DMS 273 (cell line): Measurements from ENCODE around the gene ADAR.
A peak's percentile ranks its signal among the peaks of the same experiment; 100 is the strongest.

Source experiments
- DNase-seq: peaks from one replicate; lab custom pipeline; 2025; ENCODE audit not compliant: unreplicated experiment; lab: John Stamatoyannopoulos, UW

ADAR gene

DNA sequence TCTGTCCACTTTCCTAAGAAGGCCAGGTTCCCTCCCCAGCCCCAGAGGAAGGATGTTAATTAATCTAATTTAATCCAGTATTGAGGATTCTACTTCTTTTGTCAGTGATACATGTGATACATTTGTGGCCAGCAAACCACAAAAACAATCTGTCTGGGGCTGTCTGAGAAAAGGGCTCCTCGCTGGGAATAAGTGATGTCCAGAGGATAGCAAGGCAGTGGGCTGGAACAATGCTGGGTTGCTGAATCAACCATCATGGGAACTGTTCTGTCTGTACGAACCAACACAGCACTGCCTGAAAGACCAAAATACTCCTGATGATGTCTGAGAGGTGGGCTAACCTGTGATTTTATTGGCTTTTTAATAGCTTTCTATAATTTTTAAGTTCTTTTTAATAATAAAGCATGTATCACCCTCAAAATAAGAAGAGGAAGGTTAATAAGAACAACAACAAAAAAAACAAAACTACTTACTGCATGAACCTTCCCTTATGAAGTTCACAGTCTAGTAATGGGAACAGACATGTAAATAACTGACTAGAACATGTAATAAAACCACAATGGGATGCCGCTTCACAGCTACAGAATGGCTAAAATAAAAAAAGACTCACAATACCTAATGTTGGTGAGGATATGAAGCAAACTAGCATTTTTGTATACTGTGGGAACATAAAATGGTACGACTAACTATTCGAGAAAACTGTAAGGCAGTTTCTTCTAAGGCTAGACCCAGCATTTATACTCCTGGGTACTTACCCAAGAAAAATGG lies 11.4 kb upstream of the ADAR start:
- DNase-seq, result no peak

DNA sequence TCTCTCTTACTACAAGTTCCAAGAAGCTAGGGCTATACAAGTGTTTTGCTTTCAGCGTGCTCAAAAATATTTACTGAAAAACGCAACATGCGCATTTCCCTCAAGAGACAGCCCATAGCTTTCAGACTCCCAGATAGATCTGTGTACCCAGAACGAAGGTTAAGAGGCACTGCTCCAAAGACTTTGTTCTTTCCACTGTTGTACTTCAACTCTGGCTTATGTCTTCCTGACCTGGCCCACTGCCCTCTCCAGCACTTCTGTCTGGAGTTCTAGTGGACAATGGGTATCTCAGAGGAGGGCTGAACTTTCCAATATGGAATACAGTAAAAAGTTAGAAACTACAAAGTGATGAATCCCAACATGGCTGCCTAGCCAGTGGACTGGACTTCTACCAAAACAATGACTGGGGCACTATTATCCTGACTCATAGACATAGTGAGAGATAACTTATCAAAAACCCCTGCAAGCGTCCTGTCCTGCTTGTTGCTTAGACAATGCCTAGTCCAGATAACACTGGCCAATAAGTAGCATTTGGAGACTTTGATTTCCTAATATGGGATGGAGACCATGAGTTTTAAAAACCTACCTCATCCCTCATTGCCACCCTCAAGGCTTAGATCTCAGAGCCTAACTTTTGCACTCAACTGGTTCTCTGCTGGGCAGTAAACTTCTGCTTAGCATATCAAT lies 8.8 kb upstream of the ADAR start:
- no peak for DNase-seq

DNA sequence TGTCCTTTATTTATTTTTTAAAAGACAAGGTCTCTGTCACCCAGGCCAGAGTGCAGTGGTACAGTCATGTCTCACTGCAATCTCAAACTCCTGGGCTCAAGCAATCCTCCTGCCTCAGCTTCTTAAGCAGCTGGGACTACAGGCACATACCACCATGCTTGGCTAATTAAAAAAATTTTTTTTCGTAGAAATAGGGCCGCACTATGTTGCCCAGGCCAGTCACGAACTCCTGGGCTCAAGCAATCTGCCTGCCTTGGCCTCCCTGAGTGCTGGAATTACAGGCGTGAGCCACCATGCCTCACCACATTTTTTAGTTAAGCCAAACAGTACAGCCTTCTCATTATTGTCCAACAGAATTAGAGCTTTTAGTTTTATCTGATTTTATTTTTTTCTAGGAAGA lies 7.4 kb upstream of the ADAR start:
- DNase-seq, result no peak

DNA sequence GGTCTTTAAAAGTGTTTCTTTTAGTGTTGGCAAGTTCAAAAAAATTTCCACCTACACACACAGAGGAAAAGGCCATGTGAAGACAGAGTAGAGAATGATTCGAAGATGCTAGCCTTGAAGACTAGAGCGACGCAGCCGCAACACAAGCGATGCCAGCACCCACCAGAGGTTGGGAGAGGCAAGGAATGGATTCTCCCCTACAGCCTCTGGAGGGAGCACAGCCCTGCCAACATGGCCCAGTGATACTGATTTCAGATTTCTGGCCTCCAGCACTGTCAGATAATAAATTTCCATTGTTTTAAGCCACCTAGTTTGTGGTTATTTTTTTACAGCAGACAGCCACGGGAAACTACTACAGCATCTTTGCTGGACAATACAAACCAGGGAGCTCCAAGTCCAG lies 6.9 kb upstream of the ADAR start:
- DNase-seq, result no peak

DNA sequence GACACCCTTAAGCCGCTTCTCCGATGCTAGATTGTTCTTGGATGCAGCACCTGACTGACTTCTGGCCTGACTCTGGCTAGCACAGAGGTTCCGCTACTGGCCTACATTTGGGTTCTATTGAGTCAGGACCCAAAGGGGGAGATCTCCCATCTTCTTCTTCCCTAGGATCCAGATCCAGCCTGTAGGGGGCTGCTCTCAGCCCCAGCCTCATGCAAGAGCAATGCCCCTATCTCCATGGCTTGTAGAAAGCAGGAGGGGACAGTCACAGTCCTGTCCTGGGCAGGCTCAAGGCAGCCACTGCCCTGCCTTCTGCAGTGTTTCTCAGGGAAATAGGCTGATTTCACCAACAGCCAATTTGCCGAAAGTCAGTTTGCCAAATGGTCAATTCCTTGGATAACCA lies 6.3 kb upstream of the ADAR start:
- no peak for DNase-seq

DNA sequence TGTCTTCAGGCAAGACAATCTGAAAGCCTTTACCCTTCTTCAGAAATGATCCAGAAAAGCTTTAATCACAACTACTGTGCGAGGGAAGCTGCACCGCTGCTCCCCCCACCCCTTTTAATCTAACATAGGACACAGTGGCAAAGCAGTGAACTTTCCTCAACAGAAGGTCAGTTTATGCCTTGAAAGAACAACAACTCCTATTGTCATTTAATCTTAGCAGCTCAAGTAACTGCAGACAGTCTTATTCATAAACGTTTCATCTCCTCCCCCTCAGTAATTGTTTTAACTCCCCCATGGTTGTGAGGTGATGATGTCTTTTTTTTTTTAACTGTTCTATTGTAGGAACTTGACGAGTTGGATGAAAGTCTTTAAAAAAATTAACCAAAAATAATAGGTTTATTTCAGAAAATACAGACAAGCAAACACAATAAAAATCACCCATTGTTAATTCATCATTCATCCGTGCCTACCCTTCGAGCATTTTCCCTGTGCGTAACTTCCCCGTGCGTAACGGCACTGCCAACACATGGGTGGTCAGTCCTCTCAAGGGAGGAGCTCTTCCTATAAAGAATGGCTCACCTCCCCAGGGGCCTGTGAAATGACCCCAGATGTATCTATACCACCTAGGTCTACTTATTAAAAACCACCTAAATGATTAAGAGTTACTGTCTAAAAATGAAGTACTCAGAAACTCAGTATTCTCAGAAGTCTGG lies 3.3 kb upstream of the ADAR start:
- DNase-seq, result no peak

DNA sequence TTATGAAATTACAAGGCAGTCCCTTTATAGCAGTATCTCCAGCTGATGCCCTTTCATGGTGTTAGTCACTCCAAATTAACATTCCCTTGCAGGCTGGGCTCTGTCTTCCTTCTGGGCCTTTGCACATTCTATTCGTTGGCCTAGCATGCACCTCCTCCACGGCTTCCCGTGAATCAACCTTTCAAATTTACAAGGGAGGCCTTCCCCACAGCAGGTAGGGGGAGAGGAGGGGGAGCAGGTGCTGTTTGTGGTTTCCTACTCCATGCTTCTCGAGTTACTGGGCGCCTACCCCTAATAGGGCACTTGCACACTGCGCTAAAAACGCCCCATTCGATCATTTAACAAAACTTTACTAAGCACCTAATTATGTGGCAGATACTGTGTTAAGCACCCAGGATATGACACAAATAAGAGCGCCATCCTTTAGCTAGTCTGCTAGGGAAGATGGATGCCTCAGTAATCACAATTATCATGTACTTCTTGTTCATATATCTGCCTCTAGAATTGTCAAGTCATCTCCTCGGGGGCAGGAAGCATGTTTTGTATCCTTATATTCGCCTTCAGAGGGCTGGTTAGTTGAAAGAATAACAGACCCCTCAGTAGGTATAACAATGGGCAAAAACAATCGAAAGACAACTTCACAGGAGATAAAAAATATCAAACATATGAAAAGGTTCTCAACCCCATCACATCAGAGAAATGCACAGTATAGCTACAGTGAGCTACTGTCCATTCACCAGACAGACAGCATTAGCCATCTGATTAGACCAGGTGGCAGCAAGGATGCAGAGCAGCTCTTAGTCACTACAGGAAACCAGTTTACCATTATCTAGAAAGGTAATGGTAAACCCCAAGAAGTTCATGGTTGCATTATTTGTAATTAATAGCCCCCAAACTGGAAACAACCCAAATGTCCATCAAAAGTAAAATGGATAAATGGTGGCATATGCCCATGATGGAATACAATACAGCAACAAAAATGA lies 1.7 kb upstream of the ADAR start:
- DNase-seq, result peak; percentile 22

DNA sequence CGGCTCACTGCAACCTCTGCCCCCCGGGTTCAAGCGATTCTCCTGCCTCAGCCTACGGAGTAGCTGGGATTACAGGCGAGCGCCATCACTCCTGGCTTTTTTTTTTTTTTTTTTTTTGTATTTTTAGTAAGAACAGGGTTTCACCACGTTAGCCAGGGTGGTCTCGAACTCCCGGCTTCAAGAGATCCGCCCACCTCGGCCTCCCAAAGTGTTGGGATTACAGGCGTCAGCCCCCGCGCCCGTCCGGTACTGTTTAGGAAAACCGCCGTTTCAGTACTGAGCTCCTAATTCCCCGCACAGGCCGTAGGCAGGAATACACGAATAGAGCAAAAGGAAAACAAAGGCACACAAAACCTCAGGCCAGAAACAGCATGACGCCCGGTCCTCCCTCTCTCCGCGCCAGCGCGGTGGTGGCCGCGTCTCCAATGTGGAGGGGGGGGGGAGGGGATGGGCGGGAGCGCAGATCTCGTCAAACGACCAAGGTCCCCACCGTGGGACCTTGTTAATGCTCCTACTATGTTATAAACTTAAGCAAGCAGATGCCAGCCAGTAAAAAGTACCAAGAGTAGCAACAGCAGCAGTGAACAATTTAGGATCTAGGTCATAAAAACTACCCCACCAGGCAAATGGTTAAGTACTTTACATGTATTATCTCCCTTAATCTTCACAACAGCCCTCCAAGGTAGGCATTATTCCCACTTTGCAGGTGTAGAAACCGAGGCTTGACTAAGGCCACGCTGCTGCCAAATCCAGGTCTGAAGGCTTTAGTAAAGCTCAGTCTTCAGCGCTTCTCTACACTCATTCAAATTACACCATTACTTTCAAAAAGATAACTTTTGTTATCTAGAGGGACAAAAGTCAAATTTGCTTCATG lies 648 bp upstream of the ADAR start:
- DNase-seq, result peak; percentile 77

DNA sequence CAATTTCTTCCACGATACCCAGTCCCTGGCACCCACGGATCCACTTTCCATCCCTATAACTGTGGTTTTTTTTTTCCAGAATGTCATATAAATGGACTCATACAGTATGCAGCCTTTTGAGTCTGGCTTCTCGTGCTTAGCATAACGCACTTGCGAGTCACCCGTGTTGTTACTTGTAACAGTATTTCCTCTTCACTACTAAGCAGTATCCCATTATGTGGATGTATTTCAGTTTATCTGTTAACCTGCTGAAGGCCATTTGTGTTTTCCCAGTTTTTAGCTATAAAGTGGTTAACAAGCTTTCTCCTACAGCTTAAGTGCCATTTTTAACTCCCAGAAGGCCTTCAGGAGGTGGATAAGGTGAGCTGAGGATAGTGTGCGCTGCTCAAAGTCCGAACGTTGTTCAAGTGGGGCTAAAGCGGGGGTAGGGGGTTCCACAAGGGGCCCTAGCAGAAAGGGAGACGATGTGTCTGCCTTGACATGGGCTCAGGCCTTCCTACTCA lies 829 bp downstream of the ADAR start:
- no peak for DNase-seq

DNA sequence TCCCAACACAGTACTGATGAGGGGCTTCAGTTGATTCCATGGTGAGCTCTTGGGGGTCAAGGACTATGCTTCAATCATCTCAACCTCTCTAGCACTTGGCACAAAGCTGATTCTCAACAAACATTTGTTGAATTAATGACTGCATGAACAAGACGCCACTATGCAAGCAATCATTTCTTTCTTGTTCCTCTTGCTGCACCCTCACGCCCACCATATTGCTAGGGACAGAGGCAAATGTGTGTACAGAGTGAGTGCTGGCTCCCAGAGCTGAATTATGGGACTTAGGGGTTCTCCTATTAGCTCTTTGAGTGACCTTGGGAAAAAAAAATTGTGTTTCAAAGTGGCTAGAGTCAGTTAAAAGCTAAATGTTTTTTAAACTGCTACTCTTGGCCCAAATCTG lies 2.5 kb downstream of the ADAR start:
- no peak for DNase-seq

DNA sequence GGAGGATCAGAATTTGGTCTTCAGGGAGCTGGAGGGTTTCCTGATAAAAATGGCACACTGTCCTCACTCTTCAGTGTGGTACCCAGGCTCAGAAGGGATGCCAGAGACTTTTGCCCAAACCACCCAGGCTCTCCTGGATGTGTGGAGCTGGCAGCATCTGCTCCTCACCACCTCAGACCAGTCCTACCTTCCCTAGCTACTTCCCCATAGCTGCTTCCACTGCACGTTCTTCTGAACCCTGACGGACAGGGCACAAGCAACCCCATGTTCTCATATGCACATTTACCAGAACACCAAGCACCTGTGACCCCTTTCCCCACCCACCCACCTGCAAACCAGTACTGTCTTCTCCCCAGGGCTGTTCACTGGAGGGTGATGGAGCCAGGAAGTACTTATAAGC lies 4.7 kb downstream of the ADAR start:
- DNase-seq, result no peak

DNA sequence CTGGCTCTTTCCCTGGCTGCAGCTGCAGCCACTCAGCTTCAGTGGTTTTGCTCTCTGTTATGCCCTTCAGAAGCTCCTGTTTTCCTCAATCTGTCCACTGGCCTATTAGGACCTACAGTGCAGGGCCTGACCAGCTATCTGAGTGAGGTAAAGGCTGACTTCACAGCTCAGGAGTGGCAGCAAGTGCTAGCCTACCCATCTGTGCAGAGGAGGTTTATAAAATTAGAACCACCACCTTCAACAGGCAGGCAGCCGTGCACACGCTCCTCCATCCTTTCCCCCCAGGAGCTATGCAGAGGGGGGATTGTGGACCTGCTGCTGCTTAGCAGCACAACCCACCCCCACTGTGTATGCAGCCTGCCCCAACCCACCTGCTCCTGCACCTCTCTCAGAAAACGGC lies 8.3 kb downstream of the ADAR start:
- DNase-seq, result no peak

DNA sequence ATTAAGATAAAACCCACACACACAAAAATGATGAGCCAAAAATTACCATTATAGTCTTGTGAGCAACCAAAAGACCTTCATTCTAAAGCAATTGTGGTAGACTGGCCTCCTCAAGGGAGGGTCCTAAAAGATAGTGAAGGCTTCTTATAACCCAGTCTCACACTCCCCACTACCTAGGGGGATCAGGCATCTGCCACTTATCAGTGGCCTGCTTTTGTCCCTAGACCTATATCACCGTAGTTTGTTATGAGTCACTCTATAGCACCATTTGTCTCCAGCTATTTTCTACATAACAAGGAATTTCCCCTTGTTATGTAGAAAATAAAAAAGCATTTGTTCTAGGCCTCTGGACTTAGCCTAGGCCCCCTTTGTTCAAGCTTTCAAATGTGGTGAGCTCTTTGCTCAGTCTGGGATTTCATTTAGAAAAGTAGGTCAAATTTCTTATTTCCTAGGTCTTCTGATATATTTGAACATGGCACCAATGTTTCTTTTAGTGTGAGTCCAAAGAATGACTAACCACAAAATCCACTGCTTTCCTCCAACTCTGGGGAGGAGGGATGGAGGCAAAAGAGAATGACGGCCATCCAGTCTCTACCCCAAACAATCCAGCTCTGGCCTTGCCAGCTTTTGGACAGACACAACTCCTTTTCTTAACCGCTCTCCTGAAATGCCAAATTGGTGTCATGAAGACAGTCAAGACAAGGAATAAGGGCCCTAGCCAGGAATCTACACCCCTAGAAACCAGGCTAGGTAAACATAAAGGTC lies 8.9 kb downstream of the ADAR start:
- DNase-seq, result no peak

DNA sequence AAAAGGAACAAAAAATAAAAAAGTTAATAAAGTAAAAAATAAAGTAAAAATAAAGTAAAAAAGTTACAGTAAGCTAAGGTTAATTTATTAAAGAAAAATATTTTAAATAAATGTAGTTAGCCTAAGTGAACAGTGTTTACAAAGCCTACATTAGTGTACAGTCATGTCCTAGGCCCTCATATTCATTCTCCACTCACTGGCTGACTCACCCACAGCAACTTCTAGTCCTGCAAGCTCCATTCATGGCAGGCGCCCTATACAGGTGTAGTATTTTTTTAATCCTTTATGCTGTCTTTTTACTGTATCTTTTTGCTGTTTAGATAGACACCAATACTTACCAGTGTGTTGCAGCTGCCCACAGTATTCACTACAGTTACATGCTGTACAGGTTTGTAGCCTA lies 12.4 kb downstream of the ADAR start:
- DNase-seq, result no peak

DNA sequence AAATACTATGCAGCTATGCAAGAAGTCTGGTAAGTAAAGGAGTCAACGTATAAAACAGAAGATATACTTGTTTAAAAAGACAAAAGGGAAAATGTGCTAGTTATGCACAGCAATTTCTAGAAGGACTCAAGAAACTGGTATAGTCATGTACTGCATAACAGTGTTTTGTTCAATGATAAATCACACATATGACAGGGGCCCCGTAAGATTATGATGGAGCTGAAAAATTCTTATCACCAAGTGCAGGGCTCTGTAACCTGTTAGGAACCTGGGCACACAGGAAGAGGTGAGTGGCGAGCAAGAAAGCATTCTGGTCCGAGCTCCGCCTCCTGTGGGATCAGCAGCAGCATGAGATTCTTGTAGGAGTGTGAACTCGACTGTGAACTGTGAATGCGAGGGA lies 13.2 kb downstream of the ADAR start:
- no peak for DNase-seq

DNA sequence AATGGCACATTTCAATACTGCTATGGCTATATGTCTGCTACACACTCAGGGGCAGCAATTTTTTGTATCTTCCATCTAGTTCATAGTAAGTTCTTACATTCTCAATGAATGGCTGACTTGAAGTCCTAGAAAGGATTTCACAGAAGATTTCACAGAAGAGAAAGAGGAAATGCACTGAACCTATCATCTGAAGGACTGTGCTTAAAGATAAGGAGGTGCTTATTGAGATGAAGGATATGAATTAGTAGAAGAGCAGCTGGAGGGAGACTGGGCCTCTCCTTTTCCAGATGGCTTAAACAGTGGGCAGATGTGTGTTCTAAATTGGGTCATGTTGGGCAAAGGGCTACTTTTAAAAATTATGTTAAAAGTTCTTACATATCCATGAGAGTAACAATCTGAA lies 14.6 kb downstream of the ADAR start:
- peak; percentile 12 for DNase-seq

DNA sequence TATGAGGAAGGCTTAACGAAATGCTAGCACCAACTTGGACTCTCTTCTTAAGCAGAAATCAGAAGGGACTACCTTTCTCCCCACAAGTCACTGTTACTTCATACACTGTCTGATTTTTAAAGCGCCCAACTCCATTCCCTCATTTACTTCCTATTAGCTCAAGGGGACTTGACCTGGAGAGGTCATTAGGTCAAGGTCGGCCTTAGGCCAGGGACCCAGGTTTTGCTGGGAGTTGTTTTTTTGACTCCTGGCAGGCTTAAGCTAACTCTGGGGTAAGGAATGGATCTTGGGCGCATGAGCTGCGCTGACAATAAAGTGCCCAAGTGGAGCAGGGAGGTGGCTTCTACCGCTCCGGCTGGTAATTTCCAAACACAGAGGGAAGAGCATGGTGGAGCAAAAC lies 16.8 kb downstream of the ADAR start:
- DNase-seq, result no peak

DNA sequence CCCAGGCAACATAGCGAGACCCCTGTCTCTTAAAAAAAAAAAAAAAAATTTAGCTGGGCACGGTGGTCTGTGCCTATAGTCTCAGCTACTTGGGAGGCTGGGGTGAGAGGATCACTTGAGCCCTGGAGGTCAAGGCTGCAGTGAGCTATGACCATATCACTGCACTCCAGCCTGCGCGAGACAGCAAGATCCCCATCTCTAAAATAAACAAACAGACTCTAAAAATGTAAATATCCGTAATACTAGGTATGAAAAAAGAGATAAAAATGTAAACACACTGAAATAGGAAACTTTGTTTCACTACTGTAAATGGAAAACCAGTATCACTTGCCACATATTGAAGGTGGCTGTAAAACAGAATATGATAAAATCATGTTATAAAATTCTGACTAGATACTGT lies 17.2 kb downstream of the ADAR start:
- no peak for DNase-seq

DNA sequence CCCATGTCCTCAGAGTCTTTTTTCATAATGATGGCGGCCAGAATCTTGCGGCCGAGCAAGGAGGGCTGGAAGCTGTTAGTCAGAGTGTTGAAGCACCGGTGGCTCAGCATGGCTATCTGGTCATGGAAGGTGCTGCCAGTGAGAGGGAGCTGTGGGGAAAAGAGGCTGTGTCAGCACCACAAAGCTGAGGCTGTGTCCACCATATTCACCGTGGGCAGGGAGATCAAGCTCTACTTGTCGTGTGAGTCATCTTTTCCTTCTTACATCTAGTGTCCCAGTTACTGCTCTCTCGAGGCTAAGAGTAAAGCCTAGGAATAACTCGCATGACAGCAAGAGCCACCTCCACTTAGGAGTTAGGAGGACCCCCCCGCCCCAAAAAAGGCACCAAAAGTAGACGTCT lies 18.2 kb downstream of the ADAR start:
- no peak for DNase-seq
